Measurements from ENCODE around the gene PTPRD.

Gene PTPRD

GRCh38 chr9:8265281-8265680 lies 2347.5 kb downstream of the PTPRD start:
- no peak for DNase-seq

Data from NCI-H1048 (cell line).